Esophagus muscularis mucosa (tissue), 4 donors: ENCODE measurements around the gene UNC13B. TPM values are rescaled to one million over a fixed set of nuclear protein-coding genes. Genes with fewer than 3 reads are reported as not detected.

Experiments used
- DNase-seq: peaks from one replicate; pipeline ENCODE4 v3.0.0-alpha.2; 2017; ENCODE audit errors: extremely low spot score
- H3K27ac ChIP-seq, 4 donors: fragments of 200-600 bp; sonication (generic); replicated peaks in 1 of 4; 1 replicate in 3 of 4; 2 replicates in 1 of 4; pipeline ENCODE4 v1.5.1; 2016 to 2019; ENCODE audit warnings: mild to moderate bottlenecking in 1 of 4
- H3K27me3 ChIP-seq, 4 donors: fragments of 200-600 bp; sonication (generic); one replicate each; pipeline versions ENCODE4 v1.5.1 to v1.6.0; 2016 to 2019
- H3K36me3 ChIP-seq, 4 donors: fragments of 200-600 bp; sonication (generic); one replicate each; pipeline ENCODE4 v1.5.1; 2016 to 2019
- H3K4me1 ChIP-seq, 4 donors: fragments of 200-600 bp; sonication (generic); one replicate each; pipeline ENCODE4 v1.5.1; 2016 to 2019
- H3K4me3 ChIP-seq, 4 donors: fragments of 200-600 bp; sonication (generic); 1 replicate in 2 of 4; 2 replicates in 2 of 4; pipeline ENCODE4 v1.5.1; 2016 to 2019; ENCODE audit warnings: mild to moderate bottlenecking in 4 of 4, moderate library complexity in 1 of 4
- H3K9me3 ChIP-seq, 4 donors: fragments of 200-600 bp; sonication (generic); 1 replicate in 3 of 4; 2 replicates in 1 of 4; pipeline ENCODE4 v1.5.1; 2016 to 2019
- EP300 ChIP-seq: sonication (generic); formaldehyde crosslinking; IDR thresholded peaks from one replicate; pipeline ENCODE4 v1.6.1; 2017; ENCODE audit warnings: antibody characterized with exemption
- POLR2A ChIP-seq: fragments of 450-650 bp; IDR thresholded peaks from one replicate; pipeline ENCODE4 v1.6.1; 2017; ENCODE audit warnings: antibody characterized with exemption, moderate library complexity, mild to moderate bottlenecking, low read depth
- POLR2AphosphoS5 ChIP-seq, 2 donors: sonication (generic); formaldehyde crosslinking; IDR thresholded peaks; one replicate each; pipeline ENCODE4 v1.6.1; 2017; ENCODE audit warnings: antibody characterized with exemption in 2 of 2
- WGBS: methylation state at CpG from one replicate; pipeline ENCODE4 v1.1.5; 2018; 5-methylcytosine and 5-hydroxymethylcytosine counted together
- intact Hi-C: fragments of 100-400 bp; cut with DNase I; formaldehyde crosslinking; loops from one replicate; pipeline ENCODE4 v1.15.1; 2023
- total RNA-seq, 4 donors: library from RNA; depleted of rRNA; stranded (reverse); fragments of >200 nt; gene quantifications; one replicate each; pipeline versions ENCODE4 v1.1.0 to v1.2.1, GENCODE V29; 2016
- TF ChIP-seq, protein P1 (sequence below), 3 experiments: fragments of 200-600 bp in 2 of 3; fragments of 450-650 bp in 1 of 3; sonication (generic) in 2 of 3; IDR thresholded peaks; one replicate each; pipeline ENCODE4 v1.5.1; 2017 to 2019; ENCODE audit warnings: antibody characterized with exemption in 3 of 3, mild to moderate bottlenecking in 2 of 3, moderate library complexity in 1 of 3

Gene UNC13B
- 10 to 100 TPM; 21.9 to 30.7 (median 28.7) TPM for total RNA-seq

DNA sequence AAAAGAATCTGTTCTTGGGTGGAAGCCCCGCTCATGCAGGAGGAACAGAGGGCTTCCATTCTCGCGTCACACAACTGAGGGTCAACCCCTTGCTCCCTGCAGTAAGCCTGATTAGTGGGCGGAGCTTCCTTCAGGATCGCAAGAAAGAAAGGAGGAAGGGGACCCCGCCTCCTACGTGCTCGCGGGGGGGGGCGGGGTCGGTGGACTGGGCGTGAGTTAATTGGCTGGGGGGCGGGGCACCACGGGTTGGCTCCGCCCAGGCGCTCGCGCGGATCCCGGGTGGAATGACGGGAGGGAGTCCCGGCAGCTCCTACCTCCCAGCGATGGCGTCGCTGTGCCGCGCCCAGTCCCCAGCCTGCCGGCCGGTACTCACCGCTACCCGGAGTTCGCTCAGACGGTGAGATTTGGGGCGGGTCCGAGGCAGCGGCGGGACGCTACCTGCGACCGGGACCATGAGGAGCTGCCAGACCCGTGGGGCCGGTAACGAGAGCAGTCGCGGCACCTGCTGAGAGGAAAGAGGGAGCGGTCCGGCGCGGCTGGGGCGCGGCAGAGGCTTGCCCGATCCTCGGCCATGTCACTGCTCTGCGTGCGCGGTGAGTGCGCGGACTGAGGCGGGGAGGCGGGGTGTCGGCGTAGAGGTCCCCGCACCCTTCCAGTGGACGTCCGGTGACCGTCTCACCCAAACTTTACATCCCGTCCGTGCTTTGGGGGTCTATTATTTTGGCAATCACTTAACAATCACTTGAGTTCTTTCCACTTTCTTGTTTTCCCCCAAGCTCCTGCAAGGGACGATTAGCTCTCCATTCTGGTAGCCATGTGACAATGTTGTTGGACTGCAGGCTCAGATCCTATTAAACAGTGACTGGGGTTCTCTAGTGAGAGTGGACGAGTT is at the start of gene UNC13B:
Gene UNC13B, plus strand, starts transcription at position 297 of the 892 bp plus-strand sequence. Its CDS starts 275 bp downstream, at position 572.
- peak within 1 kb of the TSS; percentile 76 to 94 (median 82) for H3K4me3 ChIP-seq
- H3K9me3 ChIP-seq = no peaks in the 10 kb centered on the region
- H3K36me3 ChIP-seq = no peaks in the 10 kb centered on the region
- peak; percentile 35 for TF ChIP-seq POLR2A
- TF ChIP-seq, protein P1, sequence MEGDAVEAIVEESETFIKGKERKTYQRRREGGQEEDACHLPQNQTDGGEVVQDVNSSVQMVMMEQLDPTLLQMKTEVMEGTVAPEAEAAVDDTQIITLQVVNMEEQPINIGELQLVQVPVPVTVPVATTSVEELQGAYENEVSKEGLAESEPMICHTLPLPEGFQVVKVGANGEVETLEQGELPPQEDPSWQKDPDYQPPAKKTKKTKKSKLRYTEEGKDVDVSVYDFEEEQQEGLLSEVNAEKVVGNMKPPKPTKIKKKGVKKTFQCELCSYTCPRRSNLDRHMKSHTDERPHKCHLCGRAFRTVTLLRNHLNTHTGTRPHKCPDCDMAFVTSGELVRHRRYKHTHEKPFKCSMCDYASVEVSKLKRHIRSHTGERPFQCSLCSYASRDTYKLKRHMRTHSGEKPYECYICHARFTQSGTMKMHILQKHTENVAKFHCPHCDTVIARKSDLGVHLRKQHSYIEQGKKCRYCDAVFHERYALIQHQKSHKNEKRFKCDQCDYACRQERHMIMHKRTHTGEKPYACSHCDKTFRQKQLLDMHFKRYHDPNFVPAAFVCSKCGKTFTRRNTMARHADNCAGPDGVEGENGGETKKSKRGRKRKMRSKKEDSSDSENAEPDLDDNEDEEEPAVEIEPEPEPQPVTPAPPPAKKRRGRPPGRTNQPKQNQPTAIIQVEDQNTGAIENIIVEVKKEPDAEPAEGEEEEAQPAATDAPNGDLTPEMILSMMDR (IDR thresholded peaks at IDR 0.05) = peak in 2 of 3 experiments; percentile 7 to 9
- TF ChIP-seq EP300 = no peak
- peak; percentile 87 to 92 for TF ChIP-seq POLR2AphosphoS5 (IDR thresholded peaks at IDR 0.05)
- WGBS = under 1% methylated on average over 33 of the region's 70 CpGs
- H3K4me1 ChIP-seq = peaks cover 7 to 35% (median 28%) of the 10 kb centered on the region in 4 donors
- H3K27me3 ChIP-seq = no peaks in the 10 kb centered on the region
- peak within 1 kb of the TSS; percentile 92 to 97 (median 94) for H3K27ac ChIP-seq
- peak; percentile 98 for DNase-seq
- intact Hi-C loops = loop anchor here (5.0 kb wide), 1 partner anchor 45 kb away; the partner anchor contains the start of gene ATOSB

DNA sequence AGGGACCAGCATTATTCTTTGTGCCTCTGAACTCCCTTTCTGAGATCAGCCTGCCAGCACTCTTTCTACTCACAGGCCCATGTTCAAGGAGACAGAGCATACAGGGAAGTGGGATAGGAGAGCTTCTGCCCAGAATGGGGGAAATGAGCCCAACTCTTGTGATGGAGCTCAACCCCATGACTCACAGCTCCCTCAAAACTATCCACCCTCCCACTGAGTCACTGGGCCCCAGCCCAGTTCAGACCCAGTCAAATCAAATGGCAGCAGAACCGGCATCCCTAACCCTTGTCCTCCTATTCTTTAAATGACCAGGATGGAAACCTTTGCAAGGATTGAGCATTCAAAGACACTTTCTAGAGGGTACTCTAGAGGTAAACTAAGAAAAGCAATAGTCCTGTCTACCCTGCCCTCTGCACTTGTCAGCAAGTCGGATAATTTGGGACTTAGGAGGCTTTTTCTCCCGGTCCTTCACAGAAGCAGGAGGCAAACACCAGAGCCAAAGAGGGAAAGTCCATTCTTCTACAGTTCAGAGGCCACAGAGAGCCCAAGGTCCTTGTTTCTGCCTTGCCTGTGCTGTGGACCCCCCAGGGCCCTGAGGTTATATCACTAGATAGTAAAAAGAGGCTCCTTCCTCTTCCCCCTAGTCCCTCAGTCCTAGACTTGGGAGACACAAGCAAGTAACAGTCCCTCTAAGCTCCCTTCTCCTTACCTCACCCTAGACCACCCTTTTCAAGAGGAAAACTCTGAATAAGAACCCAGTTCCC is 49.4 kb upstream of the UNC13B start:
- Histone ChIP-seq H3K4me1 (peaks cover 59 to 76% (median 69%) of the 10 kb centered on the region in 4 donors), H3K27me3 (no peaks in the 10 kb centered on the region), H3K36me3 (peaks cover 11 to 15% (median 13%) of the 10 kb centered on the region in 4 donors), H3K27ac (peak overlapping the region; percentile 89 to 94 (median 91)), H3K4me3 (peak overlapping the region in 1 of 4 donors; percentile 66), H3K9me3 (no peaks in the 10 kb centered on the region)
- TF ChIP-seq POLR2A = no peak
- TF ChIP-seq POLR2AphosphoS5 (IDR thresholded peaks at IDR 0.05) = peak in 1 of 2 donors; percentile 7
- intact Hi-C loops = loop anchor here (10.0 kb wide), 1 partner anchor 272 kb away; no protein-coding TSS in a partner anchor
- WGBS = 55% methylated on average over 3 of the region's 3 CpGs
- no peak for DNase-seq

DNA sequence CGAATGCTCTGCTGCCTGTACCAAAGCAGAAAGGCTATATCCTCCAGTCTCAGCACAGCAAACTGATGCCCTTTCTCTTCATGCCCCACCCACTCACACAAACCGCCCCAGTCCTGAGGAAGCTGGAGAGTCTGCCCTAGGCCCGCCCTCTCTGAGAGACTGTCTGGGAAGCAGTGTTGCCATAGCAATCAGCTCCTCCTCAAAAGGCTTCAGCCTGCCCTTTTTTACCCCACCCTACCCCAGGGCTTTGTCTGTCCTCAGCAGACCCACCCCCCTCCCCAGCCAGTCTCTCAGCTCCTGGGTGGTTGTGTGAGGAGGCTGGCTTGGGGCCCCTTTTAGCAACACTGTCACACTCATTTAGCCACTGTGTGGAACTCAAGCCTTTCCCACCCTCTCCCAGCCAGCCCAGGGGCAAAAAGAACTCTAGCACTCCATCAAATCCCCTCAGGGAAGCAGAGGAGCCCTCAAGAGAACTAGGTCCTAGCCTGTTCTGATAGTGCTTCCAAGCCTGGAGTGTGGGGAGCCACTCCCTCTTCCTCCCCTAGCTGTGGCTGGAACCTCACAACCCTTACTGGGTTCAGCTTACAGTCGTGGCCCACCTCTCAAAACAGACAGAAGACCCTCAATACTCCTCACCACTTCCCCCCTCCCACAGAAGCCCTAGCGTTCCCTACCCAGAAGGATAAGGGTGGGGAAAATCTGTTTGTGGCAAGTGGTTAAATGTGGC is 47.5 kb upstream of the UNC13B start:
- H3K27ac ChIP-seq = peak overlapping the region; percentile 83 to 93 (median 89)
- 4% methylated on average over 5 of the region's 5 CpGs for WGBS

DNA sequence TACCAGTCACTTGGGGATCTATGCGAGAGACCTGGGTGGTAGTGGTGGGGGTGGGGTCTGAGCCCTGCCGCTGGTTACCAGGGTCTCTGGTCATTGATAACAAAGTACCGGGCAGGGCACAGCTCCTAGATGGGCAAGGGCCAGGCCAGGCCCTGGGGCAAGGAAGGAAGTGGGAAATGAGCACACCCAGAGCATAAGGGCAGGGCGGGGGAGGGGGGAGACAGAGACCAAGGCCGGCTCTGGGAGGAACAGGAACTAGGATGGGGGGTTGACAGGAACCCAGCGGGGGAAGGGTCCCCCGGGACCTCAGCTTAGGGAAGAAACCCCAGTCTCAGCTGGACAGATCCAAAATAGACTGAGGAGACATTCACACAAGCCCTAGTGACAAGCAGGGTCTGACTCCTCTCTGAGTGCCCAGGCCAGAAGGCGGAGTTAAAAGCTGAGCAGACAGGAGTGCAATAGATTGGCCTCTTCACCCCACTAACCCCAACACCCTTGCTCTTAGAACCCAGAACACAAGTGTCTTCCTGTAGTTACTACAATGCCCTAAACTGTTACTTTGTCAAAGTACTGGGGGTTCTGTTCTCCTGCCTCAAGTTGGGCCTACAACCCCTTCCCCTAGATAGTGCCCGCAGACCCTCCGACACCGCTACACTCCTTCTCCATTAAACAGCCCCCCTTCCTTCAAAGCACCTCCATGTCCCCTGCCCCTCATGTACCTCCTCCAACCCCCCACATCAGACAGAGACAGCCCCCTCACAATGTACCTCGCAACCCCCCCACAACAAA is 46.8 kb upstream of the UNC13B start:
- DNase-seq = no peak
- 25% methylated on average over 12 of the region's 12 CpGs for WGBS
- Histone ChIP-seq H3K4me3 (peak overlapping the region; percentile 60 to 75 (median 62)), H3K9me3 (no peaks in the 10 kb centered on the region), H3K27me3 (no peaks in the 10 kb centered on the region), H3K36me3 (no peaks in the 10 kb centered on the region), H3K4me1 (peaks cover 57 to 67% (median 65%) of the 10 kb centered on the region in 4 donors), H3K27ac (peak overlapping the region; percentile 83 to 93 (median 89))
- intact Hi-C loops = loop anchor here (5.0 to 10.0 kb wide), 3 partner anchors 47 to 437 kb away; partner anchors contain the start of gene UNC13B
- no peak for TF ChIP-seq POLR2A
- TF ChIP-seq, protein P1 (IDR thresholded peaks at IDR 0.05) = no peak
- TF ChIP-seq POLR2AphosphoS5 (IDR thresholded peaks at IDR 0.05) = no peak
- TF ChIP-seq EP300 = no peak

More for the DNA sequence above, 47.5 kb upstream of the UNC13B start:
- H3K27me3 ChIP-seq = no peaks in the 10 kb centered on the region
- peaks cover 59 to 73% (median 69%) of the 10 kb centered on the region in 4 donors for H3K4me1 ChIP-seq
- H3K4me3 ChIP-seq = peak overlapping the region; percentile 60 to 75 (median 62)
- intact Hi-C loops = loop anchor here (10.0 kb wide), 1 partner anchor 271 kb away; no protein-coding TSS in a partner anchor
- H3K36me3 ChIP-seq = no peaks in the 10 kb centered on the region
- TF ChIP-seq, protein P1 (IDR thresholded peaks at IDR 0.05) = no peak
- TF ChIP-seq POLR2AphosphoS5 (IDR thresholded peaks at IDR 0.05) = peak; percentile 40 to 62
- H3K9me3 ChIP-seq = no peaks in the 10 kb centered on the region
- peak; percentile 95 for DNase-seq
